ENCODE results near the gene SLFNL1.

The SLFNL1 gene

GRCh38 chr1:41021526-41022308, at the start of gene SLFNL1:
Gene SLFNL1 (minus strand): TSS chr1:41021725. CDS start chr1:41020660, 1,065 bp downstream.
- DNase-seq = no peak

GRCh38 chr1:41056907-41057306, 35.4 kb upstream of the SLFNL1 start:
- DNase-seq = no peak

DNA sequence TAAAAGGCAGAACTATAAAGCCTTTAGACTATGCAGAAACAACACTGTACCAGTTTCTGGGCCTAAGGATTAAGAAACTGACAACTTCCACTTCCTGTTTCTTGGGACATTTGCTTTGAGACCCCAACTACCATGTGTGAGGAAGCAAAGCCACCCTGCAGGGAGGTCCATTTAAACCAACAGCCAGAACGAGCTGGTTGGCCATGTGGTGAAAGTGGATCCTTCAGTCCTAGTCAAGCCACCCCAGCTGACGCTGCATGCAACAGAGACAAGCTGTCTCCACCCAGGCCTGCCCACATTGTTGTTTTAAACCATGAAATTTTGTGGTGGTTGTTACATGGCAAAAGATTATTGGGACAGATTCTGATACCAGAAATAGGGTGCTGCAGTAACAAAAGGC, 31.8 kb upstream of the SLFNL1 start:
- DNase-seq = no peak

GRCh38 chr1:41051022-41051421, 29.5 kb upstream of the SLFNL1 start:
- no peak for DNase-seq

DNA sequence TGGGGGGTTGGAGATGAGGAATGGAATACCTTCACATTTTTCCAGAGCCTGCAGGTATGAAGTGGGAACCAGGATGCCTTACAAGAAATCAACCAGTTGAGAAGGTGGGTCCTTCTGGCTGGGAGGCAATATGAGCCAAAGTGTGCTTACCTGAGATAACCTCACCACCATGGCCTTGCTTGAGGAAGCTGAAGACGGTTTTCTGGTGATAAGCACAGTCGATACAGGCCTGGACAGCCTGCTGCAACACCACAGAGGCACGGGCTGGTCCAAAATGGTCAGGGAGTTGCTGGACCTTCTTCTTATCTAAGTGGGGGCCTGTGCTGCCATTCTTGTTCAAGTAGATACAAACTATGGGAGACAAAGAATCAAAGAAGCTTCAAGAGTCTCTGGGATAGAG, 27.0 kb upstream of the SLFNL1 start:
- no peak for DNase-seq

DNA sequence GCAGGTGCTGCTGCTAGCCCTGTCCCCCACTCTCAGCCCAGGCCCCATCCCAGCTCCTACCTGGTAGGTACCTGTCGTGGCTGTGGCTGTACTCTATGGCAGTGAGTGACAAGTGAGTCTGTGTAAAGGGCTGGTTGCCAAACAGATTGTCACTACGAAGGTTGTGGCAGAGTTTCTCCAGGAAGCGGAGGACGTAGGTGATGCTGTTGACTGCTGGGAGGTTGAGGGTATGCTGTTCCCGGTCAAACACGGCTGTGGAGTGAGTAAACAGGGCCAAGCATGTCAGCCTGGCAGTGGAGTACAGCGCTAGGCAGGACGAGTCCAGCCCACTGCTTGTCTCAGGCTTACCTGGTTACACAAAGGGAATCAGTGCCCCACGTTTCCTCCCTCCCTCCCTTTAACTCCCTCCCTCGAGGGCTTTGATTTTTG, 24.8 kb upstream of the SLFNL1 start:
- DNase-seq = no peak

DNA sequence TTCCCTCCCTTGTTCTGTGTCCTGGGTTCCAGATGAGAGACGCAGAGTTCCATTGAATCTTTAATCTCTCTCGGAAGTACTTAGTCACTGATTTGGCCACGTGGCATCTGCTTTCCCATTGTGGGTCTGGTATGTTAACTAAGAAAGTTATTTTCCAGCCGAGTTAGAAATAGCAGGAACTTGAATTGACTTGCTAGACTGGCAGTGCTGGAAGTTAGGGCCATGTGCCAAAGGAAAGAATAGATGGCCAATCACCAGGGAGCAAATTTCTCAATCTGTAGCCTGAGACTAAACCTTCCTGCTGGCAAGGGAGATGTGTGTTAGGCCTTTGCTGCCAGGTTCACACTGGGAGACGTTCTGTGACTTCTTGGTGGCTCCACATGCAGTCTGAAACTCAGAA, 24.2 kb upstream of the SLFNL1 start:
- DNase-seq = no peak

GRCh38 chr1:41044187-41044586, 22.7 kb upstream of the SLFNL1 start:
- no peak for DNase-seq

- DNase-seq = no peak
Observed at GRCh38 chr1:41041614-41042270, 20.2 kb upstream of the SLFNL1 start.

GRCh38 chr1:41038110-41038509, 16.6 kb upstream of the SLFNL1 start:
- no peak for DNase-seq

DNA sequence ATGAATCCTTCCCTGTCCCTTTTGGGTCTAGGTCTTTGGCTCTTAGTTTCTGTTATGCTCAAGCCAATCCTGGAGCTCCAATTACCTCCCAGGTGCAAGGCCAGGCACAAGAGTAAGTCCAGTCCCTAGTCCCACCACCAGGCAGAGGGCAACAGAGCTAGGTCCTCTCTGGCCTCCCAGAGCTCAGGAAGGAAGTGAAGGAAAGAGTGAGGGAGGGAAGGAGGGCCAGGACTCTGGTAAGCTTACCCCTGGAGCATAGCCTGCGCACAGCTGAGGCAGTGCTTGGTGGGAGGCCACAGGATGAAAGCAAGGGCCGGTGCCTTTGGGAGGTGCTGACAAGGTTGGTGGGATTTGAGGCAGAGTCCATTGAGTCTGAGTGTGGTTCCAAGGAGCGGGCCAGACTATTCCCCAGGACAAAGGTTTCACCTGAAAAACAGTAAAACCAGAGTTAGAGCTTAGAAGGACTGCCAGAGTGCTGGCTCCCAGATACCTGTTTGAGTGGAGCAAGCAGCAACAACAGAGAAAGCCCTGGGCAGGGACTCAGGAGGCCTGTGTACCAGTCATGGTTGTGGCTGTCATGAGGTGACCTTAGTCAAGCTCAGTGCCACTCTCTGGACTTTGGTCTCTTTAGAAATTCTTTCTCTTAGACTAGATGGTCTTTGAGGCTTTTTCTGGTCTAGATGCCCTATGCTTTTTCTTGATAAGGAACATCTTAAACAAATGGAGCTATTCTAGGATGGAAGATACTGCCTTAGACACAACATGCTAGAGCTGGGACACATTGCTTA, 15.8 kb upstream of the SLFNL1 start:
- DNase-seq = no peak

DNA sequence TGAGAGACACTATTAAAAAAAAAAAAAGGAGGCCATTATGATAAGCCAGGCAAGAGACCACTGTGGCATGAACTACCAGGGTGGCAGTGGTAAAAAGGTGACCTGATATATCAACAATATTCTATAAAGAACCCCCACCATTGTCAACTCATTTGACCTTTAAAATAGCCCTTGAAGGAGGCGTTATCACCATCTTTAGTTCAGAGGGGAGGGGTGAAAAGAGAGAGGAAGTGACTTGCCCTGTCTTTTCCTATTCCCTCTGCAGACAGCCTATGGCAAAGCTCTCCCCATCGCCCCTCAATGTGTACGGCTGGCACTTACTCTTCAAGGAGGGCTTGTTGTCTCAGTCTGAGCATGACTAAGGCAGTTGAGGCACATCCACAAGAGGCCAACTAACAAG, 11.7 kb upstream of the SLFNL1 start:
- DNase-seq = no peak

GRCh38 chr1:41032147-41032546, 10.6 kb upstream of the SLFNL1 start:
- DNase-seq = no peak

GRCh38 chr1:41030872-41031616, 9.5 kb upstream of the SLFNL1 start:
- DNase-seq = no peak

GRCh38 chr1:41028034-41028642, 6.6 kb upstream of the SLFNL1 start:
- no peak for DNase-seq

DNA sequence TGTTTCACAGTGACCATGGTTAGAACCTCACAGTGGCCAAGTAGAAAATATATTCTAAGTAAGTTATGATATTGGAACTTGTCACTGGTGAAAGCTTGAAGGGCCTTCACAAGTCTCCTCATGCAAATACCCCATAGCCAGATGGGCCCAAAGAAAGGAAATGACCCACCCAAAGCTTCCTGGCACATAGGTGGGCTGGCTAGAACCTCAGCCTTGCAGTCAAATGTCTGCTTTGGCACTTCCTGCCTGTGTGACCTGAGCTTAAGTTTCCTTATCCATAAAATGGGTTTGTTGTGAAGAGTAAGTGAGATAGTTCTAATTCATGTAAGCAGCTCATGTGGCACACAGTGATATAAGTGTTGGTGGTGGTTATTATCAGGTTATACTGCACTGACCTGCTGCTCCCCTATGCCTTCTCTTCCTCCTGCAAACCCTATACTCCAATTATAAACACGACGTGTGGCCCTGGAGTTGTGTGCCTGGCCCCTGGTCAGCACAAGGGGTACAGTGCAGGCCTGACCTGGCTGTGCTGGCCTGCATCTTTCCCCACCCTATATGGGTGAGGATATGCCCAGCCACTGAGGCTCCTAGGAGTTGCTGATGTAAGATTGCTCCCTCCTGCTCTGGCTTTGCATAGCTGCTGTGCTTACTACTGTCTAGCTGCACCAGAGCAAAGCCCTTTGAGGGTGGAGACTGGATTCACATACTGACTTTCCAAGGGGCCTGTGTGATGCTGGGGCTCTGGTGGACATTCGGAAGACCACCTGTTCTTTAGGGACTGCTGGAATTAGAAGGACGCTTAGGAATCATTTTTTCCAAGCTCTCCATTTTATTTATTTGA, 4.7 kb upstream of the SLFNL1 start:
- DNase-seq = no peak

GRCh38 chr1:41024953-41025352, 3.4 kb upstream of the SLFNL1 start:
- DNase-seq = no peak

DNA sequence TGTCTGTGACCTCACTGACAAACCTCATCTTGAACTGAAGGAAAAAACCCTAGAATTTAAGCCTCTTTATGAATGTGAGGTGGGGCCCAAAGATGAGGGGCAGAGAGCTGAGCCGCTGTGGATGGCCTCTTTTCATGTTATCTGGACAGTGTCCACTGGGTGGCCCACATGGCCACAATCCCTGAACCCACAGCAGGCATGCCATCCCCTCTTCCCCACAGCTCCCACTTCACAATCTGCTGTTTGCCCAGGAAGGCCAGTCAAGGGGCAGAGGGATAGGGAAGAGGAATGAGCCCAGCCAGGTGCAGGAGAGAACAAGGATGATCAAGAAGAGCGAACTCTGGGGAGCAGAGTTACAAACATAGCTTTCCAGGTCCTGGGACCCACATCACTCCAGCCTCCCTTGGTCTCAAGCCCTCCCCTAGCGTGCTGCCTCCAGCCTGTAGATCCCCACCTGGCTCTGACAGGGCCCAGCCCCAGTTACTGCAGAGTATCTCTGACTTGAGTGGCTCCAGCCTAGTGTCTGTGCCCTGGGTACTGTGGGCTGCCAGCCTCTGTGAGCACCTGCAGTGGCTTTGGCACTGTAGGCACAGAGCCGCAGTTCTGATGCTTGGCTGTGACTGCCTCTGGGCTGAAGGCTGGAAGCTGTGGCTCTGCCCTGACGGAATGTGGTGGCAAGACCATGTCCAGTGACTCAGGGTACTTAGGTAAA, 1.9 kb upstream of the SLFNL1 start:
- no peak for DNase-seq

GRCh38 chr1:41022424-41022823, 899 bp upstream of the SLFNL1 start:
- DNase-seq = no peak

DNA sequence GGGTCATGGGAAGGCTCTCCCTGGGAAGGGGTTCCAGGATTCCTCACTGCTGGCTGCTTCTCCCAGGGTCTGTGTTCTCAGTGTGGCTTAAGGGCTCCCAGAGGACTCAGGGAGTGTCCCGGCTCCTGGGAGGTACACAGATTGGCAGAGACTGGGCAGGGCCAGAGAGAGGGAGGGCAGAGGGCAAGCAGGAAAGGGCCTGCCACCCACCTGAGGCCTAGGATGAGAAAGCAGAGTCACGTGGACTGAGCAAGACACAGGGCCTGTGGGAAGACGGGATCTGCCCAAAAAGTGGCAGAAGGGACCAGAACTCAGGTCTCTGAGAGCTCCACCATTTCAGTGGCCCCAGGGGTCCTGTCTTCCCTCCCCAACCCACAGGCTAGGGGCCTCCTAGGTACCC, 871 bp downstream of the SLFNL1 start:
- DNase-seq = no peak

GRCh38 chr1:41020109-41020576, 1.4 kb downstream of the SLFNL1 start:
- DNase-seq = no peak

All from CD4-positive, alpha-beta T cell treated with Interleukin-21 for 1 hour (primary cell).